ENCODE data around the gene GATD1.

DNA sequence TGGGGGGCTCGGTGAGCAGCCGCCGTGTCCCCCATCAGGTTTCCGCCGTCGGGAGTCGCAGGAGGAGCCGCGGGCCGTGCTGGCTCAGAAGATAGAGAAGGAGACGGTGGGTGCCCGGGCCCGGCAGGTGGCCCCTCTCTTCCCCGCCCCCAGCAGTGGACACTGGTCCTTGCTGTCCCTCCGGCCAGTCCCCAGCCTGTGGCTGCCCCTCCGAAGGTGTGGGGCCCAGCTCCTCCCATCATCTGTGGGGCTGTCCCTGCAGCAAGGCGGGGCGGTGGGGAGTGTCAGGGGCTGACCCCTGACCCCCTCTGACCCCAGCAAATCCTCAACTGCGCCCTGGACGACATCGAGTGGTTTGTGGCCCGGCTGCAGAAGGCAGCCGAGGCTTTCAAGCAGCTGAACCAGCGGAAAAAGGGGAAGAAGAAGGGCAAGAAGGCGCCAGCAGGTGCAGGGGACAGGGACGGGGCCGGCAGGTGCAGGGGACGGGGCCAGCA is 56.0 kb downstream of the GATD1 start:
- TF ChIP-seq, protein P1, sequence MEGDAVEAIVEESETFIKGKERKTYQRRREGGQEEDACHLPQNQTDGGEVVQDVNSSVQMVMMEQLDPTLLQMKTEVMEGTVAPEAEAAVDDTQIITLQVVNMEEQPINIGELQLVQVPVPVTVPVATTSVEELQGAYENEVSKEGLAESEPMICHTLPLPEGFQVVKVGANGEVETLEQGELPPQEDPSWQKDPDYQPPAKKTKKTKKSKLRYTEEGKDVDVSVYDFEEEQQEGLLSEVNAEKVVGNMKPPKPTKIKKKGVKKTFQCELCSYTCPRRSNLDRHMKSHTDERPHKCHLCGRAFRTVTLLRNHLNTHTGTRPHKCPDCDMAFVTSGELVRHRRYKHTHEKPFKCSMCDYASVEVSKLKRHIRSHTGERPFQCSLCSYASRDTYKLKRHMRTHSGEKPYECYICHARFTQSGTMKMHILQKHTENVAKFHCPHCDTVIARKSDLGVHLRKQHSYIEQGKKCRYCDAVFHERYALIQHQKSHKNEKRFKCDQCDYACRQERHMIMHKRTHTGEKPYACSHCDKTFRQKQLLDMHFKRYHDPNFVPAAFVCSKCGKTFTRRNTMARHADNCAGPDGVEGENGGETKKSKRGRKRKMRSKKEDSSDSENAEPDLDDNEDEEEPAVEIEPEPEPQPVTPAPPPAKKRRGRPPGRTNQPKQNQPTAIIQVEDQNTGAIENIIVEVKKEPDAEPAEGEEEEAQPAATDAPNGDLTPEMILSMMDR (IDR thresholded peaks at IDR 0.05) = no peak
- no peak for TF ChIP-seq POLR2A (IDR thresholded peaks at IDR 0.05)
